Mesothelial cell of epicardium (in vitro differentiated cells): ENCODE measurements around the gene CORIN. TPM values are rescaled to one million over a fixed set of nuclear protein-coding genes. Genes with fewer than 3 reads are reported as not detected.
A peak's percentile ranks its signal among the peaks of the same experiment; 100 is the strongest.

Experiments
- DNase-seq, 2 experiments: peaks; one replicate each; pipeline ENCODE4 v3.0.0; 2021; ENCODE audit warnings: low spot score in 2 of 2; ENCODE audit not compliant: unreplicated experiment in 2 of 2
- H3K27ac Mint-ChIP-seq: 2 replicates; pipeline ENCODE4 v1.8.0; 2021; ENCODE audit warnings: mixed read lengths
- H3K27me3 Mint-ChIP-seq: 2 replicates; pipeline ENCODE4 v1.8.0; 2021; ENCODE audit warnings: low read depth, mixed read lengths
- H3K36me3 Mint-ChIP-seq: 2 replicates; pipeline ENCODE4 v1.8.0; 2021; ENCODE audit warnings: mixed read lengths
- H3K4me1 Mint-ChIP-seq: 2 replicates; pipeline ENCODE4 v1.8.0; 2021; ENCODE audit warnings: mixed read lengths
- H3K4me3 Mint-ChIP-seq: 2 replicates; pipeline ENCODE4 v1.8.0; 2021; ENCODE audit warnings: mild to moderate bottlenecking, moderate library complexity, mixed read lengths
- H3K9me3 Mint-ChIP-seq: 2 replicates; pipeline ENCODE4 v1.8.0; 2021; ENCODE audit warnings: mixed read lengths
- CTCF ChIP-seq: fragments of 200-600 bp; sonication (generic); IDR thresholded peaks from one replicate; pipeline ENCODE4 v1.5.0; 2021; ENCODE audit warnings: antibody characterized with exemption; ENCODE audit not compliant: unreplicated experiment
- total RNA-seq: library from RNA; stranded (reverse); gene quantifications from 3 replicates; pipeline ENCODE4 v1.2.1, GENCODE V29; 2021

The CORIN gene
- total RNA-seq: 1.1 to 1.5 TPM (median 1.3 TPM) in 3 replicates

GRCh38 chr4:47837908-47838294 lies at the start of gene CORIN:
TSS of gene CORIN (minus strand) at chr4:47838067. CDS start at chr4:47837949, 118 bp downstream.
- peak within 1 kb of the TSS; percentile 84 for H3K4me3 Mint-ChIP-seq
- H3K27me3 Mint-ChIP-seq: peaks cover 20% of the 10 kb centered on the region
- H3K9me3 Mint-ChIP-seq: peaks cover 9% of the 10 kb centered on the region
- peak within 1 kb of the TSS; percentile 67 for H3K27ac Mint-ChIP-seq
- TF ChIP-seq CTCF: no peak
- DNase-seq: no peak
- peaks cover 18% of the 10 kb centered on the region for H3K4me1 Mint-ChIP-seq
- peaks cover 9% of the 10 kb centered on the region for H3K36me3 Mint-ChIP-seq

GRCh38 chr4:47882228-47882627 lies 44.4 kb upstream of the CORIN start:
- Mint-ChIP-seq H3K4me1 (peaks cover 2% of the 10 kb centered on the region), H3K9me3 (no peaks in the 10 kb centered on the region), H3K4me3 (no peak overlapping the region), H3K27ac (no peak overlapping the region), H3K36me3 (peaks cover 42% of the 10 kb centered on the region), H3K27me3 (no peaks in the 10 kb centered on the region)
- no peak for DNase-seq
- TF ChIP-seq CTCF: no peak

GRCh38 chr4:47879458-47879857 lies 41.6 kb upstream of the CORIN start:
- Mint-ChIP-seq H3K27ac (no peak overlapping the region), H3K9me3 (peaks cover 2% of the 10 kb centered on the region), H3K4me3 (no peak overlapping the region), H3K27me3 (no peaks in the 10 kb centered on the region), H3K4me1 (peaks cover 9% of the 10 kb centered on the region), H3K36me3 (peaks cover 57% of the 10 kb centered on the region)
- no peak for DNase-seq
- TF ChIP-seq CTCF: no peak

GRCh38 chr4:47876784-47877546 lies 39.1 kb upstream of the CORIN start:
- DNase-seq: no peak
- Mint-ChIP-seq H3K4me1 (peaks cover 9% of the 10 kb centered on the region), H3K36me3 (peaks cover 61% of the 10 kb centered on the region), H3K27me3 (no peaks in the 10 kb centered on the region), H3K4me3 (no peak overlapping the region), H3K9me3 (peaks cover 23% of the 10 kb centered on the region), H3K27ac (no peak overlapping the region)
- no peak for TF ChIP-seq CTCF

- no peak for DNase-seq
- Mint-ChIP-seq H3K36me3 (peaks cover 60% of the 10 kb centered on the region), H3K27ac (peak overlapping the region; percentile 2), H3K4me3 (no peak overlapping the region), H3K4me1 (peaks cover 9% of the 10 kb centered on the region), H3K27me3 (no peaks in the 10 kb centered on the region), H3K9me3 (peaks cover 23% of the 10 kb centered on the region)
- TF ChIP-seq CTCF: no peak
These were observed 38.4 kb upstream of the CORIN start for GRCh38 chr4:47876310-47876709.
